Fibroblast of skin of right biceps (primary cell): ENCODE data around the gene KCNA1.
"Not testable (repeated sequence)": the region's sequence is repeated elsewhere in the genome, so short reads cannot be mapped to it uniquely, and the experiment has no call there.

Experiments used
- DNase-seq: peaks from one replicate; pipeline ENCODE4 v3.0.0-alpha.2; 2013

Gene KCNA1

DNA sequence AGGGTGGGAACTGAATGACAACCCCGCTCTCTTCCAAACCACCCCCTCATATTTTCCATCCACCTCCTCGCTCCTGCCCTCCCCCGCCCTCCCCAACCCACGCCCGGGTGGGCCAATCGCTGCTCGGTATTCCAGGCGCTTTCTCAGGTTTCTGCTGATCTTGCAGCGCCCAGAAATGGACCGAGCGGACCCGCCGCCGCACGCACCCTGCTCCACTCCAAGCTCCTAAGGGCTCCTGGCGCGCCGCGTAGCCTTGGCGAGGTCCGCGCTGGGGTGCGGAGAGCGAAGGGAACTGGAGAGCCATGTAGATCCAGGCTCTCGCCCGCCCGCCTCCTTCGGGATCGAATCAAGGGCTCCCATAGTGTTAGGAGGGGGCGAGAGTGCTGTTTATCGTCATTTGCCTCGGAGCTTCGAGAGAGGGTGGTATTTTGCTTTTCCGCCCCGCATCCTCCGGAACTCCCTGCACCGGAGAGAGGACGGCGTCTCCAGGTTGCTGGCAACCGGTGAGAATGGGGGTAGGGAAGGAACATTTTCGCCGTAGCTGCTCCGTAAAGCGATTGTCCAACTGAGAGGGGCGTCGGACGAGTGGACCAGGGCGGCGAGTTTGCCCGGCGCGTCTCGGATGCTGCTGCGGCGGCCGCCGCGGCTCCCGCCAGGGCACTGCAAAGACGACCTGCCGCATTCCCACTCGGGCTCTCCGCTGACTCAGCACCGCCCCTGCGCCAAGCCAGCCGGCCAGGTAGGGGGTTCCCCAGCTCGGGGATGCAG, at the start of gene KCNA1:
TSS of gene KCNA1 (plus strand) at position 172 of the 768 bp plus-strand sequence. CDS start 1,474 bp downstream, outside the sequence.
- DNase-seq, result peak; percentile 29

DNA sequence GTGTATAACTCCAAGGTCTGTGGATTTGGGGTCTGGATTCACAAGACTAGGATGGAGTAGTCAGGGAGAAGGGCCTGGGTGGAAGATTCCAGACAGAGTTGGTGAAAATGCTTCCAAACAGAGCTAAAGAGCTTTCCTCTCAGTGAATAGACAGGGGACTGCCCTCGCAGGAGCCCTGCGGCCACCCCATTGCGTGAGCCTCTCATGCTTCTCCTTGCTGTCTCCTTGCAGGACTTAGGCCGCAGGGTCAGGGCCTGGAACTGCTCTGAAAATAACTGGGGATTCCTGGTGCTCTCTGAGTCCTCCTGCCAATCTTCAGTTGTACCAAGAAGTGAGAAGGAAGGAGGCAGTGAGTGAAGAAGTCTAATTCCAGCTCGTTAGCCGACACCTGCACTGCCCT, 49.0 kb upstream of the KCNA1 start:
- no peak for DNase-seq

DNA sequence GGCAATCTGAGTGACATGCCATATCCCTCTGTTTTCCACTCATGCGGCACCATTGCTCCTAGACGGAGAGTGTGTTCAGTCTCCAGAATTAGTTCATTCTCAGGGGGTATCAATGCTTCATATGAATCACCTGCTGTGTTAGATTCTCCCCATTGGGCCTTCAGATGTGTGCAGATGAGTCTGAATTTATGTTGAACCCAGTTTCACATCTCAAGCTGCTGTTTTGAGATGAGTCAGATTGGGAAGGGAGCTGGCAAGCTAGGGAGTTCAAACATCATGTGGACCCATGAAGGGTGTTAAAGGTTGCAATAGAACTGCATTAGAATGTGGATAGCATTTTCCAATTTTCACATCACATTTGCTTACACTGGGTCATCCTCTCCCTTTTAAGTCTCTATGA, 46.9 kb upstream of the KCNA1 start:
- DNase-seq, result no peak

DNA sequence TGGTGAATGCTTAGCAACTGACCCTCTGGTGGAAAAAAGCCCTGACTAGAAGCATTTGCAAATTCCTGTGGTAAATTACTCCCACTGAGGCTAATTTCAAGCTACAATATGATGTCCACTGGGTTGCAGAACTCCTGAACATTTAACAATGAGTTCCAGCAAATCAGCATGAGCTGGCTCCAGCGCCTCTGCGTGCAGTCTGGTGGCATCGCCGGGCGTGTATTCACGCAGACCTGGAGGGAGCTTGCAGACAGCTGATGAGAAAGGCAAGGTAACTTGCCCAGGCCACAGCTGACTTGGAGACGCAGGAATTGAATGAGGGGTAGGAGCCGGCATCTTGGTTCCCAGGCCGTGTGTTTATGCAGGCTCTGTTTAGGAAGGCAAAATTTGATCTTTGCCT, 45.1 kb upstream of the KCNA1 start:
- no peak for DNase-seq

DNA sequence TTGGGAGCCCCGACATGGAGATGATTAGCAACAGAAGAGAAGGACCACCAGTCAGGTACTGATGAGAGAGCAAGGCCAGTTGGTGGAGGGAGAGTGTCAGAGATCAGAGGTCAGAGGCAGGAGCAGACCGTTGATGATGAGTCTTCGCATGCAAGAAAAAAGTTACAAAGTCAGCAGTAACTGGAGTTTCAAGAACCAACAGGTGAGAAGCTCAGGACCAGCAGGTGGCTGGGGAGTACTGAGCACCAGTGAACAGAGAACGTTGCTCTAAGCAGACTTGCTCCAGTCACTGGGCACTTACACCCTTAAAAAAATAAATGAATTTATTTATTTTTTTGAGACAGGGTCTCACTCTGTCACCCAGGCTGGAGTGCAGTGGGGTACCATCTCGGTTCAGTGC, 44.5 kb upstream of the KCNA1 start:
- no peak for DNase-seq

DNA sequence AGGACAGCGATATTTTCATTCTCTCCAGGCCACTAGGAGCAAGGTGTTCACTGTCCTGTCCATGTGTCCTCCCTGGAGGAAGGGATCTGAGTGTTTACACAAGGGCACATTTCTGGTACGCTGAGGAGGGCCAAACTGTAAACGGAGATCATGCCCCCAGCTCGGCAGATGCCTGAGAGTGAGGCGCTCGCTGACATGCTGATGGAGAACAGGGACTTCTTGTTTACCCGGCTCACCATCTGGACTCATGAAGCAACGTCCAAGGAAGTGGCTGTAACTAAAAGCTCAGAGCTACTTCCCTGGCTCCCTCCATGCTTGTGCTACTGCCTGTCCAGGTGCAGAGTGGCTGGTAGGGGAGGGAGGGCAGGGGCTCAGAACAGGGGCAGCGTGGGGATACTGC, 43.4 kb upstream of the KCNA1 start:
- DNase-seq, result no peak

DNA sequence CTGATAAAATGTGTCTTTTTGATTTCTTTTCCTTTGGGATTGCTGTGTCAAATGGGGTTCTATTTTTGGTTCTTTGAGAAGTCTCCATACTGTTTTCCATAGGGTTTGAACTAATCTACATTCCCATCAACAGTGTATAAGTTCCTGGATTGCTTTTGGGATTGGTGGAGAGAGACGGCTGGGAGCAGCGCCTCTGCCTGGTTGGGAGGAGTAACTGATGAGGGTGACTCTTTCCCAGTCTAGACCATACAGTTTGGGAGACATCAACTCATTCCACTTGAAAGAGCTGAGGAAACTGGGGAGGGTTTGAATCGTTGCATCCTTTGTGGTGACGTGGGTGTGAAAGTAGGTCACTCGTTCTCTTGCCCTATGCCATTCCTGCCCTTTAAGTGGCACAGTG, 42.3 kb upstream of the KCNA1 start:
- no peak for DNase-seq

DNA sequence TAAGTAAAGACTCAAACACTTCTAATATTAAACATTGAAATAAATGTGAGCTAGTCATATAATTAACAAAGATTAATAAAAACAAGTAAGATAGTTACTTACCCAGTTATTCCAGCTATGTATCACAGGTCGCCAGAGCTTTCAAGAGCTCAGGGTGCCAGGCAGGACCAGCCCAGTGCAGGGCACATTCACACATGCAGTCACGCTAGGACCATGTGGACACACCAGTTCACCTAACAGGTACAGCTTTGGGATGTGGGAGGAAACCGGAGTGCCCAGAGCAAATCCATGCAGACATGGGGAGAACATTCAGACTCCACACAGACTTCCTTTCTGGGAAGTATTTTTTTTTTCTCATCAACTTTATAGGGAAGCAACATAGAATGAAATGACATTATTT, 39.3 kb upstream of the KCNA1 start:
- no peak for DNase-seq

DNA sequence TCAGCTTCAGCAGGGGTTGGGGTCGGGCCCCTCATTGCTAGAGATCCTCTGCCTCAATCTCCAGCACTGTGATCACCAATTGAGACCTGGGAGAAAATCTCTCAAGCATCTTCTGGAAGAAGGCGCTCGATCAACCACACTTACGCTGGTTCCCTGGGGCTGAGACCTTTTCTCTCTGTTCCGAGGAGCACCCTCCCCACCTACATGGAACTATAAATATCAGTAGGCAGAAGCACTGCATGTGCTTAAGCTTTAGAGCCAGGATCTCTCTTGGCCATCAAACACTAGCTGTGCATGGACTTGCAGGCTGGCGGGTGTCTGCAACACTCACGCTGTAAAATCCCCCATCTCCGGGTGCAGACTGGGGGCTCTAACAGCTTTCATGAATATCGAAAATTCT, 38.2 kb upstream of the KCNA1 start:
- DNase-seq, result no peak

DNA sequence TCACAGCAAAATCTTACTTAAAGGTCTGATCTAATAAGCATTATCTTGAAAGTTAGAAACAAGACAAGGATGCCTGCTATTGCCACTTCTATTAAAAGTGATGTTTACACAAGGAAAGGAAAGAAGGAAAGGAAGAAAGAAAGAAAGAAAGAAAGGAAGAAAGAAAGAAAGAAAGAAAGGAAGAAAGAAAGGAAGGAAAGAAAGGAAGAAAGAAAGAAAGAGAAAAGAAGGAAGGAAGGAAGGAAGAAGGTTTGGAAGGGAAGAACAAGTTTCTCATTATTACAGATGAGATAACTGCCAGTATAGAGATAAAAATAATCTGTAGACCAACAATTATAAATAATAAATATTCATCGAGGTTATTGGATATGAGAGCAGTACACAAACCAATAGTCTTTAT, 35.8 kb upstream of the KCNA1 start:
- DNase-seq, result no peak

DNA sequence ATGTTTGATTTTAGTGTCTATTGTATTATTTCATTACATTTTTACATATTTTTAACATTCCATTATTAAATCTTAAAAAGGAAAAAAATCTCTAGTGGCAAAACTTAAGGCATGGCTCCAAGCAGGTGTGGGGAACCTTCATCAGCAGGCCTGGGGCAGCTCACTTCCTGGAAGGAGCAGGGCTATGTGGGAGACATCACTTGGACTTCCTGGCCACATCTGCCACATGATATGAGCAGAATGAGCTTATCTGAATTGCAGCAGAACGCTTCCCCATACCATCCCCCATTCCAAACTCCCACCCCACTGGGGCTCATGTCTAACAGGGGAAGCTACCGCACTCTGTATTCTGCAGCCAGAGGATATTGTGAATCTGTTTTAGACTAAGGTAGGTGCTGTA, 35.0 kb upstream of the KCNA1 start:
- DNase-seq, result no peak

DNA sequence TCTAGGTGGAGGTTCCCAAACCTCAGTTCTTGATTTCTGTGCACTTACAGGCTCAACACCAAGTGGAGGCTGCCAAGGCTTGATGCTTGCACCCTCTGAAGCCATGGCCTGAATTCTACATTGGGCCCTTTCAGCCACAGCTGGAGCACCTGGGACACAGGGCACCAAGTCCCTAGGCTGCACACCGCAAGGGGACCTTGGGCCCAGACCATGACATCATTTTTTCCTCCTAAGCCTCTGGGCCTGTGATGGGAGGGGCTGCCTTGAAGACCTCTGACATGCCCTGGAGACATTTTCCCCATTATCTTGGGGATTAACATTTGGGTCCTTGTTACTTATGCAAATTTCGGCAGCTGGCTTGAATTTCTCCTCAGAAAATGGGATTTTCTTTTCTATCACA, 30.2 kb upstream of the KCNA1 start:
- DNase-seq, result not testable (repeated sequence)

DNA sequence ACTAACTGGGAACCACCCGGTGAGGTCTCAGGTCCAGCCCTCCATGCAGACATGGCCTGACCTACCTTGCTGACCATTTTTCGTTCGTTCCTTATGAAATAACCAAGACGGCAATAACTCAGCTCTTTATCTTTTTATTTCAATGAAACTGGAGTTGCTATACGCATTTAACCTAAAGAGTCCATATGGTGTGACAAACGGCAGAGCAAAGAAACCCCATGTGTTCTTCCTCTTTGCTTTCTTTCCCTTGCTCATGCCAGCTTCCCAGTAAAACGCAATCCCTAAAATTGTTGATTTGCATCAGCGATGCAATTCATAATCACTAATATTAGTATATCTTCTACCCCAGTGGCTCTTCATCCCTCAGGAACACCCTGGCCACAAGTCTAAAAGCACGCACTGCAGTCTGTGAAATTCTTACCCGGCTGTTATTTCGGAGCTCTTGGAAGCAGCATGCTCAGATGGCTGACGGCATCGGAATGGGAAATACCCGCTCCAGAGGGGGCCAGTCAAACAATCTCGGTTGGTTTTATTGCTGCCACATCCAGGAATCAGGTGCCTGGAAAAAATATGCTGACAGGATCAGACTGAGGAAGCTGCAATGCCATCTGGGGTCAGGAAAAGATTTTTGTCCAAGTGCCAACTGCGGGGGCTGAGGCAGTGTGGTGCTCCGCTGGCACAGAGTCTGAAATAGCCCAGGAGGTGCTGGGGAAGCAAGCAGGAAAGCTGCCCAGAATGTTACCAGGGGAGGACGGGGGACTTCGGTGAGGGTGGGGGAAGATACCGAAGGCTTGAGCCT, 28.2 kb upstream of the KCNA1 start:
- no peak for DNase-seq

DNA sequence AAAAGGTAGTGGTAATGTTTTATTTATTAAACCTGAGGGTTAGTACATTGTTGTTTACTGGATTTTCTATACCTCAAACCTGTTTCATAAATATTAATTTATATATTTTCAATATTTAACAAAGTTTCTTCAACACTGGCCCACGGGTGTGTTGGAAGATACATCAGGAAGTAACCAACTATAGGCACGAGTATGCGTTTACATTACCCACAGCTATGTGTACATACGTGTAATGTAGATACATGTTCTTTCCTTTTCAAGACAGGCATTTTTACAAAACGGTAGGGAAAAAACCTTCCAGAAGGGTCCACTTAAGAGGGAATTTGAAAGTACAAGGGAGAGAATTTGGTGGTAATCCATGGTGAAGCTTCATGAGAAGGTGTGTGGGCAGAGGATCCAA, 17.8 kb upstream of the KCNA1 start:
- no peak for DNase-seq

DNA sequence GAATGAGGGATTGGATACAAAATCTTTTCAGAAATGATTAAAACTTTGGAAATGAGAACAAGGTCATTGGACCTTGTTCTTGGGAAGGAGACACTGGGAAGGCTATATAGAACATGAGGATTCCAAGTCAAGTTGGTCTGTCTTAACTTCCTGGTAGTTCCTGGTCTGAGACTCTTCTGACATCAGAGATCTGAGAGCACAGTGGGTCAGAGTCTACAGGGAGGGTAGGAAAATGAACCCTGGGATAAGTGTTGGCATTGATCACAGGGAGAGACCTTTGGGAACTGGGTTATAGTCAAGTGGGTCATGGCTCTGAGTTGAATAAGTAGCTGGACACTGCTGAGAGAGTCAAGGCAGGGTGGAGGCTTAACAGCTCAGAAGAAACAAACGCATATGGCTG, 17.3 kb upstream of the KCNA1 start:
- DNase-seq, result no peak

DNA sequence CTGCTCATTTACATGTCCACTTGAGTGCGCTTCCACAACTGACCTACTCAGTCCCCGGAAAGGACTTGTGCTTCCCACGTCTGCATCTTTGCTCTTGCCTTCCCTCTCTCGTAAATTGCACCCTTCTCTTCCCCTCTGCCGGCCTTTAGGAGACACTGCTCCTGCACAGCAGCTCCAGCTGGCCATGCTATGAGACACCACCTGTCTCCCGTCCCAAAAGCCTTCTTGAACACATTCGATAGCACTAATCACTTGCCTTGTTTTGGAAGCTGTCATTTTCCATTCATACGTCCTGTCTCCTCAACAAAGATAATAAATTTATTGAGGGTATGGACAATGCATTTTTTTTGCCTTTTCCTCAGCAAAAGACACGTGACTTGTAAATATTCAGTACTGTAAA, 15.7 kb upstream of the KCNA1 start:
- no peak for DNase-seq

DNA sequence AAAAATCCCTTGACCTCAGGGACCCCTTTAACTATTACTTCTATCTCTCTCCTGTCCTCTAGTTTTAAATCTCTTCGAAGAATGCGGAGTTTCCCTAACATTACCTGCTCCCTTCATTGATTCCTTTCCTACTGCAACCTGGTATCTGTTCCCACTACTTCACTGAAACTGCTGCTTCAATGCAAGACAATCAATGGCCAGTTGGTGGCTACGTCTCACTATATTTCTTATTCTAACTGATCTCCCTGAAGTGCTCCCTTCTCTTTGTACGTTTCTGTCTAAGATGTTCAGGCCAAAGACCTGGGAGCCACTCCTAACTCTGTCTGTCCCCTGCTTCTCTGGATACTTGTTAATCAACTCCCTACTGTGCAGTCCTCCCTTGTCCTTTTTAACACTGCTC, 10.3 kb upstream of the KCNA1 start:
- no peak for DNase-seq

DNA sequence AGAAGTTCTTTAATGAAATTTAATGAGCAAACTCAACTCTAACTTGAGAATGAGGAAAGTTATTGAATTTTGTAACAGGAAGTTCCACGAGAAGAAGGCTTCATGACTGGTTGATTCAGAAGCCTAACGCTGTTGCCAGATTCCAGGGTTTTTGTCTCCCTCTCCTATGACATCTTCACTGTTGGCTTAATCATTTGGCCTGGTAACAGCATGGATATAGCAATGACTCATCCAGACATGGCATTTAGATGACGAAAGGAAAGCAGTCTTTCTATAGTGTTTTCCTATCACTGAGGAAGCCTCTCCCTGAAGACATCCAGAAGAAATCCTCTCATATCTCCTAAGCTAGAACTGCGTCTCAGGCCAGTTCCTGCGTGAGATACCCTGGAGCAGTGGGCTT, 9.4 kb upstream of the KCNA1 start:
- DNase-seq, result peak; percentile 94

DNA sequence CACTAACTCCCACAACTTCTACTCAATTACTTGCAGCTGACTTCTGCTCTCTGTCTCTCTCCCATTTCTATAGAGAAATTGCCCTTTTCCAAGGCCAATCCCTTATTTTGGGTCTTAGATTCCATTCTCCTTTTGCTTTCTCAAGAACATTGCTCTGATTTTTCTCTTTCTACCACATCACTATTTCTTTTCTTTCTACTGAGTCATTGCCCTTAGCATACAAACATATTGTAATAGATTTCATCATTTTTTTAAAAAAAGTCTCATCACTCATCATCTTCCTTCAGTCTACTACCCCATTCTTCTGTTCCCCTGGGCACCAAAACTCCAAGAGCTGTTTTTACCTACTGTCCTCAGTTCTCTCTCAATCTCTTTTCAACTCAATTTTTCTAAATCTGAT, 4.4 kb upstream of the KCNA1 start:
- DNase-seq, result peak; percentile 42

DNA sequence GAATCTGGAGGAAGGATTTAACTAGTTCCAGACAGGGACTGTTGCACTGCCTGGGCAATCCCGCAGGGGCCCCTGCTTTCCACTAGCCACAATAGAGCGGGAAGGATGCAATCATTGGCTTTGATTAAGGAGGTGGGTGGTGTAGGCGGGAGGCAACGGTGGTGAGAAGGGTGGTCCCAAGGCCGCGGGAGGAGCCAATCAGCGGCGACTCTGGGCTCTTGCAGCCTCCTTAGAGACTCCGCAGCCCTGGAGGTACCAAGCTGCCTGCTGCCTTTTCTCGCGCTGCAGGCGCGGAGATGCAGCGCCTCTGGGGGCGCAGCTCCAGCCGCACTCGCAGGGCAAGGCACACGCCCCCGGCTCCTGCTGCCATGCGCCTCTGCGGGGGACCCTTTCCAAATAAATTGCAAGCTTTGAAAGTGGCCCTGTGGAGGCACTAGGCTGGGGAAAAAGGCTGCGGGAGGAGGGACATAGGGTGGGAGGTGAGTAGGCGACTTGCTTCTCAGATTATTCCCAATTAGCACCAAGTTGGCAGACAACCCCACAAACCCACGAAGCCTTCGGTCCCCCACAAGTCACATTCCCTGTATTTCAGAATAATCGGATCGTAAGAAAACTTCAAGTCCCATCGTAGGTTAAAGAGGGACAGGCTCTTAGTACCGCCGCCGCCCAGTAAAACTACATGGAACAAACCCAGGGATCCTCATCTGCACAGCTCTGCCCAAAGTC, 858 bp upstream of the KCNA1 start:
- peak; percentile 82 for DNase-seq

DNA sequence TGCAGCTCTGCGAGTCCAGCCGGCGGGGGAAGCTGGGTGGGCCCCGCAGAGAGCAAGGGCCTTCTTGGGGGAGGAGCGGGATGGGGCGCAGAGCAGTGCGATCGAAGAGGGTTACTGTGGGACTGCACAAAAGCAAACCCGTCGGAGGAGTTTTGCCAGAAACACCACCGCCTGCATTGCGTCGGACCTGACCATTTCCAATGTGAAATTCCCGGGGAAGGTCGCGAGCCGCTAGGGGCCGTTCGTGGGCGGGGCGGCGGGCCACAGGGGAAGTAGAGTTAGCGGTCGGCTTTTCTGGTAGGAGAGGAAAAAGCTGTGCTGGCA, 333 bp upstream of the KCNA1 start:
- DNase-seq, result no peak

DNA sequence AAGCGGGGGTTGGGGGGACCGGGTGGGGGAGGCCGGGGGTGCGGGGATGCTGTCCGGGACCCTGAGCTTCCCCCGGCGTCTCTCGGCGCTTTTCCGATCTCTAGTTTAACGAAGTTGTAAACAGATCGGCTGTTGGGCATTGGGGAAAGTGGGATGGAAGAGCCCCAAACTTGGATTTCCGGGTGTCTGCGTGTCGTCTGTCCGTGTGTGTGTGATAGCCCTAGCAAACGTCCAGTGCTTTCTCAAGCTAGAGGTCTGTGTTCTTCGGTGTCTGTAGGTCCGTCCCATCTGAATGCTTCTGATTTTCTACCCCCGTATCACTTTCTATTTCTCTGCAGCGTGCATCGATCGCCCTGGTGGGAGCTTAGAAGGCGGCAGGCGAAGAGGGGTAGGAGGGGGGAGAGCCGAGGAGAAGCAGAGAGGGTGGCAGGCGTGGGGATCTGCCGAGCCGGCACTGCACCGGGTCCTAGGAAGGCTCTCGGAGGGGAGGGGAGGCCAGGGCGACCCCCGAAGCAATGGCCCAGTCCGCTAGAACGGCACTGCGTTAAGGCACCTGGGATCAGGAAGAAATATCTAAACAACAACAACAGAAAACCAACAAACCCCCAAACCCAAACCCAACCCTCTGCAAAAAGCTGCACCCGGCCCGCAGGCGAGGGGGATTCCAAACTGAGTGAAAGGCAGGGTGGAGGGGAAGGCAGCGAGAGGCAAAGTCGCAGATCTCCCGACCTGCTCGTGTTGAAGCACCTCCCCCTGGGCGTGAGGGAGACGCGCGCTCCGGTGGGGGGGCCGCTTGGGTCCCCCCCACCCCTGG, 1.0 kb downstream of the KCNA1 start:
- no peak for DNase-seq

DNA sequence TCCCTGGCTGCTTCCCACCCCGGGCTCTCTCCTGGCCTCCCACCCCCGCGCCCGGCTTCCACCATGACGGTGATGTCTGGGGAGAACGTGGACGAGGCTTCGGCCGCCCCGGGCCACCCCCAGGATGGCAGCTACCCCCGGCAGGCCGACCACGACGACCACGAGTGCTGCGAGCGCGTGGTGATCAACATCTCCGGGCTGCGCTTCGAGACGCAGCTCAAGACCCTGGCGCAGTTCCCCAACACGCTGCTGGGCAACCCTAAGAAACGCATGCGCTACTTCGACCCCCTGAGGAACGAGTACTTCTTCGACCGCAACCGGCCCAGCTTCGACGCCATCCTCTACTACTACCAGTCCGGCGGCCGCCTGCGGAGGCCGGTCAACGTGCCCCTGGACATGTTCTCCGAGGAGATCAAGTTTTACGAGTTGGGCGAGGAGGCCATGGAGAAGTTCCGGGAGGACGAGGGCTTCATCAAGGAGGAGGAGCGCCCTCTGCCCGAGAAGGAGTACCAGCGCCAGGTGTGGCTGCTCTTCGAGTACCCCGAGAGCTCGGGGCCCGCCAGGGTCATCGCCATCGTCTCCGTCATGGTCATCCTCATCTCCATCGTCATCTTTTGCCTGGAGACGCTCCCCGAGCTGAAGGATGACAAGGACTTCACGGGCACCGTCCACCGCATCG, 1.8 kb downstream of the KCNA1 start:
- no peak for DNase-seq
